NCI-H2029 (cell line): ENCODE data around the gene FAM149B1.

Experiments
- DNase-seq: peaks from one replicate; lab custom pipeline; 2025; lab: John Stamatoyannopoulos, UW

Gene FAM149B1

DNA sequence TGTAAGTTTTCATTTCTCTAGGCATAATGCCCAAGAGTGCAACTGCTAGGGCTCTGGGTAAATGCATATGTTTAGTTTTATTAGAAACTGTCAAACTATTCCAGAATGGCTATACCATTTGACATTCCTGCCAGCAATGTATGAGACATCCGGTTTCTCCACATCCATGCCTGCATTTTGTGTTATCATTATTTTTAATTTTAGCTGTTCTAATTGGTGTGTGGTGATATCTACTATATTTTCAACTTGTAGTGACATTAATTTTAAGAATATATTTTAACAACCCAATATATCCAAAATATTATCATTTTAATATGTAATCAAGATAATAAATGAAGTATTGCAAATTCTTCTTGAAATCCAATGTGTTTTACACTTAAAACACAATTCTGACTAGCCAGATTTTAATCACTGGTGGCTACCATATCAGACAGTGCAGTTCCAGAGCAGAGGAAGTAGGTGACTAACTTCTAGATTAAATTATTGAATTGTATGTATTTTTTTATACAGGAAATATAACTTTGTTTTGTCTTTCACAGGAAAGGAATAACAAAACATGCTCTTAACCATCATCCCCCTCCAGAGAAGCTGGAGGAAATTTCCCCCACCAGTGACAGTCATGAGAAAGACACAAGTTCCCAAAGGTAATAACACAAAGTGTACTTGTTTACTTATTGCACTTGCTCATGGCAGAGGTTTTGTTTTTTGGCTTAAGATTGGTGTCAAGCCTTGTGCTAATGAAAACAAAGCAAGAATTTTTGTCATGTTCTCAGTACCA, 6.4 kb downstream of the FAM149B1 start:
- DNase-seq: no peak

DNA sequence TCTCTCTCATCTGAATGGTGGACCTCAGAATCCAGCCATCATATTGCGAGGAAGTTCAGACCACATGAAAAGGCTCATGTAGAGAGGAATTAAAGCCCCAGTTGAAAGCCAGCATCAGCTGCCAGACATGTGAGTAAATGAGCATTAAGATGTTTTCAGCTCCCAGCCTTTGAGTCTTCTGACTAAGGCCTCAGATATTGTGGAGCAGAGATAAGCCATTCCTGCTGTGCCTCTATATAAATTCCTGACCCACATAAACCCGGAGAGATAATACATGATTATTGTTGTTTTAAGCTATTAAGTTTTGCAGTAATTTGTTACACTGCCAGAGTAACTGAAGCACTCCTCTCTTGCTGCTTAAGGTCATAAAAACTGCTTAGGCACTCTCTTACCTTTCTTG, 14.6 kb downstream of the FAM149B1 start:
- DNase-seq: no peak

DNA sequence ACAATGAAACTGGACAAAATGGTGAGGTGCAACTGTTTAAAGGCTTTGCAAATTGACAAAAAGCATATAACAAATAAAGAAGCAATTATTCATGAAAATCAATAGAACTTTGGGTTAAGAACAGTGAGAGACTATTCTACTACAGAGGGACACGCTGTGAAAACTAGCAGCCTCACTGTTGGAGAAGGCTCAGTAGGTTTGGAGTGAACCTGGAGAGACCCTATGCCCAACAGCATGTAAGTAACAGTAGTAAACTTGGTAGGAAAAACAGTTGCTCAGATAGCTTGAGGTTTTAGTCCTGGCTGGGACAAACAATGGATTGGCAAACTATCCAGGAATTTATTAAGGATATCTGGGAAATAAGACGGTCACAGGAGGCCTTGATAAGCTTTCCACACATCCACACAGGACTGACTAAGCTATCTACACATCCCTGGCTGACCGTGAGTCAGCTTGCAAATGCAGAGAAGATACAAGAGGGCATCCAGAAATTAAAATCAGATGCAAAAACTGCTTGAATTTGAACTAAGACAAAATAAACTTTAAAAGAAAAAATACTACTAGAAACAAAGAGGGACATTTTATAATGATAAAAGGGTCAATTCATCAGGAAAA, 15.9 kb downstream of the FAM149B1 start:
- DNase-seq: no peak

DNA sequence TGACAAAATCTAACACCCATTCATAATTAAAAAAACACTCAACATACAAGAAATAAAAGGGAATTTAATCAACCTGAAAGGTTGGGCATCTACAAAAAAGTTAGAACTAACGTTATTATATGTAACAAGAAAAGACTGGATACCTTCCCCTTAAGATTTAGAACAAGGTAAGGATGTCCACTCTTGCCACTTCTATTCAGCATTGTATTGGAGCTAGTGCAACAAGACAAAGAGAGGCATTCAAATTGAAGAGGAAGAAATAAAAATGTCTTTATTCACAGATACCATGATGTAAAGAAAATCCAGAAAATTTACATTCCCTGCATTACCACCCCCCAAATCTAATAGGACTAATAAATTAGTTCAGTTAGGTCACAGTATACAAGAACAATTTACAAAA, 18.3 kb downstream of the FAM149B1 start:
- DNase-seq: no peak

DNA sequence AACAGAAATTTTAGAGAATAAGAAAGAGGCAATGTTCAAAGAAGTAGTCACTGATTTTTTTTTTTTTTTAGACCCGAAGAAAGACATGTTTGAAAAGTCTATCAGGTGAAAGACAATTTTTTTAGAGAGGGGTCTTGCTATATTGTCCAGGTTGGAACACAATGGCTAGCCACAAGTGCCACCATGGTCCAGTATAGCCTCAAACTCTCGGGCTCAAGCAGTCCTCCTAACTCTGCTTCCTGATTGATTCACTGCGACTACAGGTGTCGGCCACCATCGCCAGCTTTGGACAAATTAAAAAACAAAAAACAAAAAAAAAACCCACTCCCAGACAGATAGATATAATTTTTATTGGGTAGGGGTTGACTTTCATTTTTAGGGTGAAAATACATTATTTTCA, 22.3 kb downstream of the FAM149B1 start:
- no peak for DNase-seq

DNA sequence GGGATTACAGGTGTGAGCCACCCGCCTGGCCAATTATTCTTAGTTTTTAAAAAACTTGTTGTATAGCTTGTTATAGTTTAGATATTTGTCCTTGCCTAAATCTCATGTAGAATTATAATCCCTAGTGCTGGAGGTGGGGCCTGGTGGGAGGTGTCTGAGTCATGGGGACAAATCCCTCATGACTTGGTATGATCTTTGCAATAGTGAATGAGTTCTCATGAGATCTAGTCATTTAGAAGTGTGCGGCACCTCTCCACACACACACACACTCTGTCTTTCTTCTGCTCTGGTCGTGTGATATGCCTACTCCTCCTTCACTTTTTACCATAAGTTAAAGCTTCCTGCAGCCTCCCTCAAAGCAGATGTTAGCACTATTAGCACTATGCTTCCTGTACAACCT, 37.2 kb downstream of the FAM149B1 start:
- DNase-seq: no peak

DNA sequence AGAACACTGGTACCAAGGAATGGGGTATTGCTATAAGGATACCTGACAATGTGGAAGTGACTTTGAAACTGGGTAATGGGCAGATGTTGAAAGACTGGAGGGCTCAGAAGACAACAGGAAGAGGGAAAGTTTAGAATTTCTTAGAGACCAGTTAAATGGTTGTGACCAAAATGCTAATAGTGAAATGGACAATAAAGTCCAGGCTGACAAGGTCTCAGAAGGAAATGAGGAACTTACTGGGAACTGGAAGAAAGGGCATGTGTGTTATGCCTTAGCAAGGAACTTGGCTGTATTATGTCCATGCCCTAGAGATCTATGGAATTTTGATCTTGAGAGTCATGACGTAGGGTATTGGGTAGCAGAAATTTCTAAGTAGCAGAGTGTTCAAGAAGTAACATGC, 38.0 kb downstream of the FAM149B1 start:
- DNase-seq: no peak

DNA sequence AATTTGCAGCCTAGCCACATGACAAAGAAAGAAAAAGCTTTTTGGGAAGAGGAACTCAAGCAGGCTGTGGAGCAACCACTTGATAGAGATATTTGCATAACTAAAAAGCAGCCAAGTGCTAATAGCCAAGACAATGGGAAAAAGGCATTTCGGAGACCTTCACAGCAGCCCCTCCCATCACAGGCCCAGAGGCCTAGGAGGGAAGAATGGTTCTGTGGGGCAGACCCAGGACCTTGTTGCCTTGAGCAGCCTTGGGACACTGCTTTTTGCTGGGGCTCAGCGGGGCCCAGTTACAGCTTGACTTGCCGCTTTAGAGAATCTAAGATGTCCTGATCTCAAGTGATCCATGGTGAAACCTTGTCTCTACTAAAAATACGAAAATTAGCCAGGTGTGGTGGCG, 38.5 kb downstream of the FAM149B1 start:
- DNase-seq: no peak

DNA sequence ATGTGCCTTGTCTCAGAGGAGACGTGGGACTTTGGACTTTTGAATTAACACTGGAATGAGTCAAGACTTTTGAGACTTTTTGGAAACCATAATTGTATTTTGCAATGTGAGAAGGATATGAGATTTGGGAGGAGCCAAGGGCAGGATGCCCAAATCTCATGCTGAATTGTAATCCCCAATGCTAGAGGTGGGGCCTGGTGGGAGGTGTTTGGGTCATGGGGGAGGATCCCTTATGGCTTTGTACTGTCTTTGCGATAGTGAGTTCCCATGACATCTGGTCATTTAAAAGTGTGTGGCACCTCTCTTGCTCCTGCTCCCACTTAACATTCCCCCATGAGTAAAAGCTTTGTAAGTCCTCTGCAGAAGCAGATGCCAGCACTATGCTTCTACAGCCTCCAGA, 40.0 kb downstream of the FAM149B1 start:
- DNase-seq: no peak

DNA sequence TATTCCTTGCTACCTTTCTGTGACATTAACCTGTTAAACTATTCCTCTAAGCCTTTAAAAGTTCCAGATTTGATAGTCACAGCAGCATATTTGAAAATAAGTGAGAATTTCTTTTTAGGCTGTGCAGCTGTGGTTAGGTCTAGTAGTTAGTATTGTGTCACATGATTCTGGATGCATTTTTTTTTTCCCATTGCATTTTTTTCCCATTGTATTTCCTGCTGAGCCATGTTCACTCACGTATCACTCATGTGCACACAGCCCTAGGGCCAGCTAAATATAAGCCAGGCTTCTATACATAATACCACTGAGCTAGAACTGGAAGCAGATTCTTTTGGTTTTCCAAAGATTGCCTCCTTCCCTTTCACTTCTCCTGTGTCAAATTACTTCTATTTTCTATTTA, 41.8 kb downstream of the FAM149B1 start:
- no peak for DNase-seq

DNA sequence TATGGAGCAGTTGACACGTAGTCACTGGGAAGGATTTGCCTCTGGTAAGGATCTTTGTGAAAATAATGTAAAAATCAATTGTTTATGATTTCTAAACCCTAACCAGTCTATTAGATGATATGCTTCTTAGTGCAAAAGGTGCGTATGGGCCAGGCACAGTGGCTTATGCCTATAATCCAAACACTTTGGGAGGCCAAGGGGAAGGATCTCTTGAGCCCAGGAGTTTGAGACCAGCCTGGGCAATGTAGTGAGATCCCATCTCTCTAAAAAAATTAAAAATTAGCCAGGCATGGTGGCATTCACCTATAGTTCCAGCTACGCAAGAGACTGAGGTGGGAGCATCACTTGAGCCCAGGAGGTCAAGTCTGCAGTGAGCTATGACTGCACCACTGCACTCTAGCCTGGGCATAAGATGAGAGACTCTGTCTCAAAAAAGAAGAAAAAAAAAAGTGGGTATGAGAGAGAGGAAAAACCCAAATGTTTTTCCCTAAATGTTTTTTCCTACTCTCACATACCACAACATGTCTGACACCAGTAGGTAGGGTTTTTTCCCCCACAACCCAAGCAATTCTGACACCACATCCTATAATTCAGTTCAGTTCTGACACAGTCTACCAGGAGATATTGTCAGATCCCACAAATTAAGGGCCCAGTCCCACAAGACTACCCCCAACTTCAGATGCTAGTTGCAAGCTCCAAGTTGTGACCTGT, 42.6 kb downstream of the FAM149B1 start:
- DNase-seq: no peak

DNA sequence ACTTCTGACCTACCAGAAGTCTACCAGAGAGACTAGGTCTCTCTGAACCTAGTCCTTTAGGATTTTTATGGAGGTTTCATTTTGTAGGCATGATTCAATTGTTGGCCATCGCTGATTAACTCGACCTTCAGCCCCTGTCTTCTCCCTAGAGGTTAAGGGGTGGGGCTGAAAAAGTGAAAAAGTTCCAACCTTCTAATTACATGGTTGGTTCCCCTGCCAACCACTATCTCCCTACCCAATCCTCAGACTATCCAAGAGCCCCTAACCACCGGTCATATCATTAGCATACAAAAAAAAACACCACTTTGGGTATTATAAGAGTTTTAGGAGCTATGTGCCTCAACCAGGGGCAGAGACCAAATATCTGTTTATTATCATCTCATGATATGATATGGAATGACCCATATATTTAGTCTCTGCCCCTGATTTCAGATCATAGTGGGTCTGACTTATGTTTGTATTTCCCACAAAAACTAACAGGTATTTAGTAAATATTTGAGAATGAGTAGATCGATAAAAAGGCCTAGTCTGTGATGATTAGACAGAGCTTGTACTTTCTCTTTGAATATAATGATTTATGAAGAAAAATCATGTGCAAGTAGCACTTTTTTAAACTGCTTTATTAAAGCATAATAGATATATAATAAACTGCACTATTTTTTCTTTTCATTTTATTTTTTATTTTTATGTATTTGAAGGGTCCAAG, 43.3 kb downstream of the FAM149B1 start:
- DNase-seq: no peak

DNA sequence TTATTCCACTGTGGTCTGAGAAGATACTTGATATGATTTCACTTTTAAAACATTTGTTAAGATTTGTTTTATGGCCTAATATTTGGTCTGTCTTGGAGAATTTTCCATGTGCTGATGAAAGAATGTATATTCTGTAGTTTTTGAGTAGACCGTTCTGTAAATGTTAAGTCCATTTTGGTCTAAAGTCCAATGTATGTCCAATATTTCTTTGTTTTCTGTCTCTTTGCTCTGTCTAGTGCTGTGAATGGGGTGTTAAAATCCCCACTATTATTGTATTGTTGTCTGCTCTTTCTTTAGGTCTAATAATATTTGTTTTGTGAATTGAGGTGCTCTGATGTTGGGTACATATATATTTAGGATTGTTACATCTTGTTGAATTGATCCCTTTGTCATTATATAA, 47.8 kb downstream of the FAM149B1 start:
- DNase-seq: no peak

DNA sequence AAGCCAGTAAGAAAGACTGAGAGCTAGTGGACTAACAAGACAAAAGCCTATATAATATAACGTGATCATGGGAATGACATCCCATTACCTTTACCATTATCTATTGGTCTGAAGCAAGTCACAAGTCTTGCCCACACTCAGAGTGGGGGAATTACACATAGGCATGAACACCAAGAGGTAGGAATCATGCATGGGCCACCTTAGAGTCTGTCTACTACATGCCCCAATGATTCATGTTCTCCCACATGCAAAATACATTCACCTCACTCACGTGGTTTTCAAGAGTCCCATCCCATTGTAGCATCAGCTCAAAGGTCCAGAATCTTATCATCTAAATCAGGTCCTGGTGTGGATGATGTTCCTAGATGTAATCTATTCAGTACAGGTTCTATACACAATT, 49.7 kb downstream of the FAM149B1 start:
- no peak for DNase-seq

DNA sequence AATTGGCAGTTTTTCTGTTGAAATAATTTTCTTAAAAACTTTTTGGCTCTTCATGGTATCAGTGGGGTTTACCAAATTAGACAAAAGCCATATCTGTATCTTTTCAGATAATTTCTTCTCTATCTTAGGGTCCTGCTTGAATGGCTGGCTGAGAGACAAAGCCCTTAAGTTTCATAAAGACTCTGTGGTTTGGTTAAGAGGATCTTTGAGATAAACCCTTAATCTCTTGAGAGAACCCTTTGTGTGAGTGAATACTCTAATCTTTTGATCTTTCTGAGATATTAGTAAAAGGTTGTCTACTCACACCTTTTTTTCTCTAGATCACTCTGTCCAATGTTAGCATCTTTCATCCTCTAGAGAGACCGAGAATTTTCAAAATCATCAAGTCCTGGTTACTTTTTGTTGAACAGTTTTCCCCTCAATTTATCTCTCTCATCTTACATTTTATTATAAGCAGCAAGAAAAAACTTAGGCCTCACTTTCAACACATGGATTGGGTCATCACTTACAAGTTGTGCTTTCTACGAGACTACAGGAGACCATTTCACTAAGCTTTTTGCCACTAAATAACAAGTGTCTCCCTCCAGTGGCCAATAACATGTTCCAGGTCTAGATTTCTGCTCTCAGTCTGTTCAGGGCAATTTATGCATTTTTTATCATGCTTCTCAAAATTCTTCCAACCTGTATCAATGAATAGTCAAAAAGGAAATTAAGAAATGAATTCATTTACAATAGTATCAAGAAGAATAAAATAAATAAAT, 50.7 kb downstream of the FAM149B1 start:
- DNase-seq: no peak

DNA sequence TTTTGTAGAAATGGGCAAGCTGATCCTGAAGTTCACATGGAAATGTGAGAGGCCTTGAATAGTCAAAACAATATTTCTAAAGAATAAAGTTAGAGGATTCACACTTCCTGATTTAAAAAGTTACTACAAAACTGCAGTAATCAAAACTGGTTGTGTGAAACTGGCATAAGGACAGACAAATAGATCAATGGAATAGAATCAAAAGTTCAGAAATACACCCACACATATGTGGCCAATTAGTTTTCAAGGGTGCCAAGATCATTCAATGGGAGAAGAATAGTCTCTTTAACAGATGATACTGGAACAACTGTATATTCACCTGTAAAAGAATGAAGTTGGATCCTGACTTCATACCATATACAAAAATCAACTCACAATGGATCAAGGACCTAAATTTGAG, 51.5 kb downstream of the FAM149B1 start:
- no peak for DNase-seq

DNA sequence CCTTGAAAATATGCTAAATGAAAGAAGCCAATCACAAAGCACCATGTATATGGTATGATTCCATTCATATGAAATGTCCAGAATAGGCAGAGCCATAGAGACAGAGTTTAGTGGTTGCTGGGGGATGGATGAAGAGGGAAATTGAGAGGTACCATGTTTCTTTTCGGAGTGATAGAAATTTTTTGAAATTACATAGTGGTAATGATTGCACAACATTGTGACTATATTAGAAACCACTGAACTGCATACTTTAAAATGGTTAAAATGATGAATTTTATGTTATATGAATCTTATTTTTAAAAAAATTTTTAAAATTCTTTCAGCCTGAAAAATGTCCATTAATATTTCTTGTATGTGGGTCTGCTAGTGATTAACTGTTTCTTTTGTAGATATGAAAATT, 53.1 kb downstream of the FAM149B1 start:
- DNase-seq: no peak

DNA sequence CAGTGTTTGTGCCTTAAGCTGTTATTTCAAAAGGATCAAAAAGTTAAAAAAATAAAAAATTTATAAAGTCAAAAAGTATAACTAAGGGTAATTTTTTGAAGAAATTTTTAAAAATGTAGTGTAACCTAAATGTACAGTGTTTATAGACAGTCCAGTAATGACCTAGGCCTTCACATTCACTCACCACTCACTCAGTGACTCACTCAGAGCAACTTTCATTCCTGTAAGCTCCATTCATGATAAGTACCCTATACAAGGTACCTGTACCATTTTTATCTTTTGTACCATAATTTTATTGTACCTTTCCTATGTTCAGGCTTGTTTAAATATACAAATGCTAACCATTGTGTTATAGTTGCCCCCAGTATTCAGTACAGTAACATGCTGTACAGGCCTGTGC, 57.6 kb downstream of the FAM149B1 start:
- no peak for DNase-seq

DNA sequence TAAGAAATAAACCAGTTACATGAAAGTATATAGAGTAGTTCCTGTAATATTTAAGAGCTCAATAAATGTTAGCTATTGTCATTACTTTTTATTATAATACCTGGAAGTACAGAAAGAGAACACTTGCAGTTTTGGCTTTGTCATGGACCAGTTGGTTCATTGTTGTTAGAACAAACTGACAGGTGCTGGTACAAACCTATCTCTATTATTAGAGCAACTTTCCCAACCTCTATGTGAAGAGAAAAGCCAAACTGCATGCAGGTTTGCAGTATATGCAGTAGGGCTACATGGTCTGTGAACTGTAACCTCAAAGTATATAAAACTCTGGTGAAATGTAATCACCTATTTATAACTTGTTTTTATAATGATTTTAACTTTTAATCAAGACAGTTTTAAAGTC, 58.7 kb downstream of the FAM149B1 start:
- no peak for DNase-seq

DNA sequence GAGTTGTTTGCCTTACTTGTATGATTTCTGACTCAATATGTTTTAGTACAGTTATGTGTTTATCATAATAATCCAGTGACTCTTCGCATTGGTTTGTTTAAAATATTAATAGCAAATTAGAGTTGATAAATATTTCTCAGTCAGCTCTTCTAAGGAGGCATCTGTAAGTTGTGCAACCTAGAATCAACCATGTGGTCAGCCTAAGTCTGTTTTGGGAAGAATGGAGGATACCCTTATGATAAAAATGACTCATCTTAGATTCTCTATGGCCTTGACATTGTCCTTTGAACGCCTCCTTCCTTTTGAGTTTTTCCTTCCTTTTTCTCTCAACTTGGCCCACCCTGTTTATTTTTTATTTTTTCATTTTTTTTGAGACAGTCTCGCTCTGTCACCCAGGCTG, 60.3 kb downstream of the FAM149B1 start:
- DNase-seq: no peak

DNA sequence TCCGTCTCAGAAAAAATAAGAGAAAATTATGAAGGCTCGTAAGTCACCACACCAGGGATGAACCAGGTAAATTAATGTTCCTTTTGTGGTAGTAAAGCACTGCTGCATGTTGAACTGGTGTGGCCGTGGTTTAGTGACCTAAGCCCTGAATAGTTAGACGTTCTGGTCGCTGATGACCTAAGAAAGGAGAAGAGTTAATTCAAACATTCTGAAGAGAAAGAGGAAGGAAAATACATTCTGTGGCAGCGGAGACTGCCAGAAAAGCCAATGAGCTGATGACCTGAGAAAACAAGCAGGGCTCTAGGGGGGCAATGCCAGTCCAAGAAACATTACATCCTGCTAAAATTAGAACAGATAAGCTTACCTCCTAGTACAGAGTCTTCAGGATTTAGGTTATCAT, 61.6 kb downstream of the FAM149B1 start:
- DNase-seq: no peak

DNA sequence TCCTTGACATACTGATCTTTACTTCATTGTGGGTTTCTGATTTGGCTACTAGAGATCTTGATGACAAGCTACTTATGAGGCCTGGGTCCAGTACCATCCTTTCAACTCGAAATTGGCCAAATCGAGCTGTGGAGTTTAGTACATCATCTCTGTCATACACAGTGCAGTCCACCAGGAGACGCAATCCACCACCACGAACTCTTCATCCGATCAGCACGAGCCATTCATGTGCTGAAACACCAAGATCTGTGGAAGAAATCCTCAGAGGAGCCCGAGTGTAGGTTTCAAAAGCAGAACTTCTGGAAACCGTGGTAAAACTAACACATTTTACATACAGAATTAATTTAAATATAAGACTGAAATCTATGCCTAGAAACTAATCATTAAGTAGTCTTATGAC, 65.0 kb downstream of the FAM149B1 start:
- no peak for DNase-seq
